K562 (cell line): ENCODE data around the gene UBQLN3. TPM values are rescaled to one million over a fixed set of nuclear protein-coding genes. Genes with fewer than 3 reads are reported as not detected.

ENCODE experiments used
- ATAC-seq: fragments of 200-7000 bp; cut with Tn5 transposase; 3 replicates; pipeline ENCODE4 v1.9.1; 2020; ENCODE audit warnings: moderate library complexity
- BruUV-seq: library from RNA; stranded (reverse); fragments of 400-500 nt; replicated peaks from 2 replicates; lab custom pipeline; 2021; lab: Mats Ljungman, UMichigan
- CTCF ChIA-PET: fragments of 300-600 bp; formaldehyde crosslinking; extraction: SDS; loops from one replicate; lab custom pipeline; 2021; ENCODE audit warnings: low intra/inter-chr PET ratio; lab: Yijun Ruan, JAX
- POLR2A ChIA-PET: fragments of 300-600, 350-650 bp; sonication (Branson Sonifier 250); formaldehyde crosslinking; extraction: SDS; loops from one replicate; lab custom pipeline; 2021; ENCODE audit warnings: antibody characterized with exemption, inconsistent platforms; lab: Yijun Ruan, JAX
- DNase-seq, 4 experiments: peaks; one replicate each; pipeline versions ENCODE4 v3.0.0 to v3.0.0-alpha.2; 2011 to 2018; ENCODE audit warnings: low spot score in 3 of 4, mixed read lengths in 3 of 4; ENCODE audit errors: extremely low read depth in 1 of 4
- FAIRE-seq: peaks from 2 replicates; lab custom pipeline; 2011; peaks lifted over from hg19 to GRCh38; lab: Jason Lieb, UNC
- H2AFZ ChIP-seq: 2 replicates; pipeline ENCODE4 v1.6.0; 2011; ENCODE audit warnings: low read depth, low read length, control low read depth, inconsistent platforms
- H3K27ac ChIP-seq: fragments of 200-600 bp; 3 replicates; pipeline ENCODE4 v1.8.0; 2011; ENCODE audit warnings: low read depth, mild to moderate bottlenecking, control low read depth, inconsistent platforms, low read length, moderate library complexity, mixed read lengths; ENCODE audit errors: extremely low read depth
- H3K27me3 ChIP-seq, 2 experiments: fragments of 300-600 bp in 1 of 2; 2 replicates in 1 of 2; 3 replicates in 1 of 2; pipeline versions ENCODE4 v1.6.0 to v1.8.0; 2011; ENCODE audit warnings: inconsistent platforms in 2 of 2, low read length in 2 of 2, mild to moderate bottlenecking in 1 of 2, mixed read lengths in 1 of 2, moderate library complexity in 1 of 2; ENCODE audit not compliant: control insufficient read depth in 2 of 2, insufficient read depth in 2 of 2
- H3K36me3 ChIP-seq: fragments of 300-600 bp; 3 replicates; pipeline ENCODE4 v1.8.0; 2011; ENCODE audit warnings: mild to moderate bottlenecking, low read length, inconsistent platforms; ENCODE audit not compliant: control insufficient read depth, insufficient read depth
- H3K4me1 ChIP-seq, 2 experiments: fragments of 200-600 bp in 1 of 2; replicated peaks in 1 of 2; 2 replicates in 1 of 2; 3 replicates in 1 of 2; pipeline versions ENCODE4 v1.5.1 to v1.8.0; 2011; ENCODE audit warnings: inconsistent platforms in 2 of 2, low read length in 2 of 2, mild to moderate bottlenecking in 1 of 2, mixed read lengths in 1 of 2, moderate library complexity in 1 of 2; ENCODE audit not compliant: control insufficient read depth in 2 of 2, insufficient read depth in 2 of 2
- H3K4me2 ChIP-seq: 2 replicates; pipeline ENCODE4 v1.6.1; 2011; ENCODE audit warnings: low read length, control low read depth, inconsistent platforms, mixed read lengths; ENCODE audit not compliant: insufficient read depth
- H3K4me3 ChIP-seq: fragments of 200-600 bp; sonication (generic), shearing (Covaris generic); 2 replicates; pipeline ENCODE4 v1.5.1; 2016; ENCODE audit warnings: control low read depth, inconsistent platforms
- H3K79me2 ChIP-seq: fragments of 200-600 bp; 3 replicates; pipeline ENCODE4 v1.8.0; 2011; ENCODE audit warnings: low read length, inconsistent platforms; ENCODE audit not compliant: control insufficient read depth, insufficient read depth
- H3K9ac ChIP-seq, 2 experiments: 2 replicates each; pipeline versions ENCODE4 v1.6.0 to v1.6.1; 2011; ENCODE audit warnings: low read depth in 2 of 2, low read length in 2 of 2, control low read depth in 1 of 2, inconsistent platforms in 1 of 2, mild to moderate bottlenecking in 1 of 2, mixed read lengths in 1 of 2; ENCODE audit not compliant: insufficient read depth in 1 of 2
- H3K9me1 ChIP-seq: one replicate; pipeline ENCODE4 v1.6.0; 2011; ENCODE audit warnings: inconsistent platforms, mild to moderate bottlenecking, low read length, moderate library complexity; ENCODE audit not compliant: control insufficient read depth, insufficient read depth
- H3K9me3 ChIP-seq: replicated peaks from 2 replicates; pipeline ENCODE4 v1.5.1; 2011; ENCODE audit warnings: low read depth, low read length, inconsistent platforms; ENCODE audit not compliant: control insufficient read depth, insufficient read depth
- H4K20me1 ChIP-seq: replicated peaks from 2 replicates; pipeline ENCODE4 v1.6.1; 2011; ENCODE audit warnings: low read length, inconsistent platforms, mixed read lengths; ENCODE audit not compliant: control insufficient read depth, insufficient read depth
- BCL6 ChIP-seq: fragments of 250-450 bp; sonication (Bioruptor Pico); IDR thresholded peaks from 2 replicates; pipeline ENCODE4 v1.4.0; 2020
- BCOR ChIP-seq: fragments of 450-650 bp; IDR thresholded peaks from 2 replicates; pipeline ENCODE4 v1.6.1; 2016
- FOXP4 ChIP-seq: sonication (generic); formaldehyde crosslinking; IDR thresholded peaks from 2 replicates; pipeline ENCODE4 v1.8.0; 2022; ENCODE audit warnings: mild to moderate bottlenecking, missing genetic modification reagents, borderline replicate concordance
- HINFP ChIP-seq: fragments of 450-650 bp; conservative IDR thresholded peaks from 2 replicates; pipeline ENCODE4 v1.6.1; 2016; ENCODE audit warnings: missing genetic modification characterization, low read depth, mild to moderate bottlenecking, control low read depth, missing compliant biosample characterization
- ID3 ChIP-seq, 2 experiments: fragments of 250-450 bp in 1 of 2; fragments of 450-650 bp in 1 of 2; sonication (Bioruptor Pico) in 1 of 2; IDR thresholded peaks; 2 replicates each; pipeline versions ENCODE4 v1.6.1 to v1.8.0; 2016 to 2021; ENCODE audit warnings: mild to moderate bottlenecking in 2 of 2, moderate library complexity in 2 of 2, missing compliant biosample characterization in 1 of 2, missing genetic modification characterization in 1 of 2
- MTA3 ChIP-seq: fragments of 450-650 bp; formaldehyde crosslinking; IDR thresholded peaks from 2 replicates; pipeline ENCODE4 v1.6.1; 2017; ENCODE audit warnings: mild to moderate bottlenecking, borderline replicate concordance
- POLR2AphosphoS5 ChIP-seq: IDR thresholded peaks from 2 replicates; pipeline ENCODE4 v1.6.1; 2011; ENCODE audit warnings: mild to moderate bottlenecking, low read depth, low read length, moderate library complexity; ENCODE audit not compliant: control insufficient read depth, insufficient read depth
- SIN3A ChIP-seq, 2 experiments: fragments of 150-350 bp in 1 of 2; IDR thresholded peaks; 2 replicates each; pipeline ENCODE4 v1.6.1; 2011 to 2016; ENCODE audit warnings: borderline replicate concordance in 2 of 2, low read depth in 2 of 2, low read length in 2 of 2, mild to moderate bottlenecking in 2 of 2, moderate library complexity in 2 of 2; ENCODE audit not compliant: control insufficient read depth in 1 of 2
- ZKSCAN8 ChIP-seq: fragments of 200-800 bp; sonication (Bioruptor generic); IDR thresholded peaks from 2 replicates; pipeline ENCODE4 v1.6.1; 2016; ENCODE audit warnings: missing genetic modification characterization, missing compliant biosample characterization
- ZNF197 ChIP-seq: fragments of 200-800 bp; sonication (Bioruptor generic); IDR thresholded peaks from 2 replicates; pipeline ENCODE4 v1.6.1; 2016; ENCODE audit warnings: low read depth, missing genetic modification characterization, missing compliant biosample characterization
- ZNF277 ChIP-seq: fragments of 250-450 bp; sonication (Bioruptor Pico); IDR thresholded peaks from 2 replicates; pipeline ENCODE4 v1.8.0; 2022; ENCODE audit warnings: inconsistent platforms, mild to moderate bottlenecking, moderate library complexity, borderline replicate concordance
- ZNF444 ChIP-seq: fragments of 250-450 bp; sonication (Bioruptor Pico); IDR thresholded peaks from 2 replicates; pipeline ENCODE4 v1.4.0; 2020; ENCODE audit warnings: mild to moderate bottlenecking, moderate library complexity
- ZNF589 ChIP-seq: fragments of 200-800 bp; sonication (Bioruptor generic); IDR thresholded peaks from 2 replicates; pipeline ENCODE4 v1.6.1; 2016; ENCODE audit warnings: low read depth, missing genetic modification characterization, missing compliant biosample characterization
- ZNF780A ChIP-seq: fragments of 250-450 bp; sonication (Bioruptor Pico); IDR thresholded peaks from 2 replicates; pipeline ENCODE4 v1.5.0; 2021; ENCODE audit warnings: mild to moderate bottlenecking
- ZSCAN32 ChIP-seq: fragments of 450-650 bp; formaldehyde crosslinking; IDR thresholded peaks from 2 replicates; pipeline ENCODE4 v1.4.0; 2020; ENCODE audit warnings: mild to moderate bottlenecking, moderate library complexity
- WGBS: fragments of 100-300 bp; shearing (Covaris generic); methylation state at CpG from one replicate; pipeline ENCODE4 v1.1.6; 2016; ENCODE audit warnings: low coverage, mixed read lengths; ENCODE audit not compliant: insufficient coverage; ENCODE audit errors: missing lambda C conversion rate; 5-methylcytosine and 5-hydroxymethylcytosine counted together
- in situ Hi-C: fragments of 300-500 bp; cut with MboI; formaldehyde crosslinking; loops from 4 replicates; pipeline ENCODE4 v1.15.0; 2018; ENCODE audit warnings: inconsistent platforms, mixed read lengths
- intact Hi-C: fragments of 100-400 bp; cut with micrococcal nuclease; formaldehyde crosslinking; loops from 2 replicates; pipeline ENCODE4 v1.14.2; 2022
- polyA plus RNA-seq, 8 experiments: library from polyadenylated mRNA; depleted of rRNA in 4 of 8; stranded (reverse) in 5 of 8; unstranded in 3 of 8; fragments of >200 nt; fragmentation: Nextera tagmentation in 2 of 8; fragmentation: Illumina TruSeq in 1 of 8; extraction: Ambion mirVana in 2 of 8; extraction: Trizol in 1 of 8; gene quantifications; 2 replicates each; pipeline versions ENCODE4 v1.2.1 to v1.2.3, GENCODE V29; 2011 to 2014; ENCODE audit warnings: inconsistent platforms in 1 of 8, missing spikeins in 1 of 8
- total RNA-seq, 7 experiments: library from RNA; depleted of rRNA in 6 of 7; stranded (reverse); fragments of >200 nt in 6 of 7; fragmentation: Illumina TruSeq in 2 of 7; extraction: Trizol in 2 of 7; gene quantifications; 2 replicates each; pipeline versions ENCODE4 v1.2.1 to v1.2.3, GENCODE V29; 2011 to 2021; ENCODE audit warnings: low replicate concordance in 1 of 7

Gene UBQLN3
- total and polyA plus RNA-seq, 9 of the 15 experiments (the other 6 are each of a cell fraction or from before 2014, with no cell fraction given): 0.01 to 0.27 TPM; not detected in 7

- H3K79me2 ChIP-seq: peaks cover 100% of the 10 kb centered on the region
- ATAC-seq: no peak
- no peak overlapping the region for H3K9ac ChIP-seq
- H4K20me1 ChIP-seq: peaks cover 48% of the 10 kb centered on the region
- no peaks in the 10 kb centered on the region for H3K27me3 ChIP-seq
- in situ Hi-C loops: no loop called here
- no peak overlapping the region for H3K27ac ChIP-seq
- no peak for DNase-seq
- FAIRE-seq: no peak
- CTCF ChIA-PET: no interaction called here
- POLR2A ChIA-PET: interaction anchor here (0.6 to 1.2 kb wide), 3 partner anchors 15 to 184 kb away, joined by 3 to 4 read pairs (median 4); no protein-coding TSS in a partner anchor
- H3K9me1 ChIP-seq: peaks cover 4% of the 10 kb centered on the region
- peaks cover 4 to 5% of the 10 kb centered on the region in 2 experiments; a peak in 1 of 5 replicates for H3K4me1 ChIP-seq
- no peak overlapping the region for H3K4me3 ChIP-seq
- H3K36me3 ChIP-seq: peaks cover 97% of the 10 kb centered on the region
- BruUV-seq: no TSS peak
- 57% methylated on average over 5 of the region's 5 CpGs for WGBS
- H2AFZ ChIP-seq: no peak overlapping the region
- no peak overlapping the region for H3K4me2 ChIP-seq
- intact Hi-C loops: loop anchor here (10.0 kb wide), 1 partner anchor 405 kb away; the partner anchor contains the start of gene OR52E5
- H3K9me3 ChIP-seq: no peaks in the 10 kb centered on the region
- TF ChIP-seq ZNF444 (CRISPR knock-in tag): no peak
- no peak for TF ChIP-seq ID3 (CRISPR knock-in tag; IDR thresholded peaks at IDR 0.05)
- TF ChIP-seq ID3 (tag; IDR thresholded peaks at IDR 0.05): no peak
- no peak for TF ChIP-seq SIN3A (IDR thresholded peaks at IDR 0.05; ENCODE audit: borderline replicate concordance in 2 of 2, control insufficient read depth in 1 of 2, low read depth in 2 of 2, low read length in 2 of 2)
- TF ChIP-seq ZNF780A (CRISPR knock-in tag): no peak
- no peak for TF ChIP-seq BCL6 (CRISPR knock-in tag)
- no peak for TF ChIP-seq ZNF197 (CRISPR knock-in tag)
- no peak for TF ChIP-seq FOXP4 (CRISPR knock-in tag)
- TF ChIP-seq POLR2AphosphoS5: peak; percentile 55; the same call in 1 of the 2 replicates
- no peak for TF ChIP-seq HINFP (tag)
- no peak for TF ChIP-seq MTA3
- no peak for TF ChIP-seq ZSCAN32 (CRISPR knock-in tag)
- TF ChIP-seq BCOR: 0 out of 2 replicates have a peak, but pooled peaks have one; percentile 38
- TF ChIP-seq ZKSCAN8 (CRISPR knock-in tag): no peak
- TF ChIP-seq ZNF277 (CRISPR knock-in tag): no peak
- TF ChIP-seq ZNF589 (CRISPR knock-in tag): no peak
These were observed 20.0 kb downstream of the UBQLN3 start for GRCh38 chr11:5489576-5490357.
